ENCODE measurements around the gene MAB21L3. TPM values are rescaled to one million over a fixed set of nuclear protein-coding genes. Genes with fewer than 3 reads are reported as not detected.

The MAB21L3 gene
- total RNA-seq, 1 donor from 2014 or later, result 0.20 TPM

DNA sequence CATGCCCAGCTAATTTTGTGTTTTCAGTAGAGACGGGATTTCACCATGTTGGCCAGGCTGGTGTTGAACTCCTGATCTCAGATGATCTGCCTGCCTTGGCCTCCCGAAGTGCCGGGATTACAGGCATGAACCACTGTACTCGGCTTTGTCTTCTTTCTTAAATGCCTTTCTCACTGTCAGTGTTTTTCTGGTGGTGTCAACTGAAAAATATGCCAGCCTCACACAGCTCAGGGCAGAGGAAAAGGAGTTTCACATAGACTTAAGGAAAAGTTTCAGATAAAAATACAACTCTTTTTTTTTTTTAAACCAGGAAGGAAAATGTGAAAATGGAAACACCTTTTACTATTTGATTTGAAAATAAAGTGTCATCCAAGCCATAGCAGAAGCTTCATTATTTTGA lies 4.6 kb upstream of the MAB21L3 start:
- peaks cover 16% of the 10 kb centered on the region for H3K4me1 Mint-ChIP-seq (ENCODE audit: low read depth)
- H3K27ac Mint-ChIP-seq (ENCODE audit: unreplicated experiment), result peak overlapping the region; percentile 45
- no peaks in the 10 kb centered on the region for H3K9me3 Mint-ChIP-seq (ENCODE audit: low read depth)
- no peak for TF ChIP-seq CTCF (IDR thresholded peaks at IDR 0.05)
- DNase-seq (ENCODE audit: low spot score), result no peak
- H3K36me3 Mint-ChIP-seq (ENCODE audit: low read depth), result peaks cover 3% of the 10 kb centered on the region
- no peak overlapping the region for H3K4me3 Mint-ChIP-seq (ENCODE audit: unreplicated experiment)
- H3K27me3 Mint-ChIP-seq (ENCODE audit: low read depth), result no peaks in the 10 kb centered on the region

GRCh38 chr1:116107371-116107770 lies 3.8 kb upstream of the MAB21L3 start:
- no peak for TF ChIP-seq CTCF (IDR thresholded peaks at IDR 0.05)
- no peak for DNase-seq (ENCODE audit: low spot score)
- no peak overlapping the region for H3K27ac Mint-ChIP-seq (ENCODE audit: unreplicated experiment)
- H3K4me3 Mint-ChIP-seq (ENCODE audit: unreplicated experiment), result no peak overlapping the region
- H3K27me3 Mint-ChIP-seq (ENCODE audit: low read depth), result no peaks in the 10 kb centered on the region
- no peaks in the 10 kb centered on the region for H3K9me3 Mint-ChIP-seq (ENCODE audit: low read depth)
- peaks cover 3% of the 10 kb centered on the region for H3K36me3 Mint-ChIP-seq (ENCODE audit: low read depth)
- peaks cover 16% of the 10 kb centered on the region for H3K4me1 Mint-ChIP-seq (ENCODE audit: low read depth)

- peaks cover 22% of the 10 kb centered on the region for H3K4me1 Mint-ChIP-seq (ENCODE audit: low read depth)
- no peaks in the 10 kb centered on the region for H3K9me3 Mint-ChIP-seq (ENCODE audit: low read depth)
- TF ChIP-seq CTCF (IDR thresholded peaks at IDR 0.05), result no peak
- DNase-seq (ENCODE audit: low spot score), result no peak
- H3K36me3 Mint-ChIP-seq (ENCODE audit: low read depth), result no peaks in the 10 kb centered on the region
- H3K27ac Mint-ChIP-seq (ENCODE audit: unreplicated experiment), result no peak overlapping the region
- H3K27me3 Mint-ChIP-seq (ENCODE audit: low read depth), result no peaks in the 10 kb centered on the region
- H3K4me3 Mint-ChIP-seq (ENCODE audit: unreplicated experiment), result no peak overlapping the region
Measured at GRCh38 chr1:116111524-116112021, 374 bp downstream of the MAB21L3 start.

GRCh38 chr1:116112388-116113140 lies 1.4 kb downstream of the MAB21L3 start:
- Mint-ChIP-seq H3K36me3 (ENCODE audit: low read depth) (no peaks in the 10 kb centered on the region), H3K27ac (ENCODE audit: unreplicated experiment) (no peak overlapping the region), H3K9me3 (ENCODE audit: low read depth) (no peaks in the 10 kb centered on the region), H3K4me1 (ENCODE audit: low read depth) (peaks cover 18% of the 10 kb centered on the region), H3K4me3 (ENCODE audit: unreplicated experiment) (no peak overlapping the region), H3K27me3 (ENCODE audit: low read depth) (no peaks in the 10 kb centered on the region)
- DNase-seq (ENCODE audit: low spot score), result no peak
- TF ChIP-seq CTCF (IDR thresholded peaks at IDR 0.05), result no peak

DNA sequence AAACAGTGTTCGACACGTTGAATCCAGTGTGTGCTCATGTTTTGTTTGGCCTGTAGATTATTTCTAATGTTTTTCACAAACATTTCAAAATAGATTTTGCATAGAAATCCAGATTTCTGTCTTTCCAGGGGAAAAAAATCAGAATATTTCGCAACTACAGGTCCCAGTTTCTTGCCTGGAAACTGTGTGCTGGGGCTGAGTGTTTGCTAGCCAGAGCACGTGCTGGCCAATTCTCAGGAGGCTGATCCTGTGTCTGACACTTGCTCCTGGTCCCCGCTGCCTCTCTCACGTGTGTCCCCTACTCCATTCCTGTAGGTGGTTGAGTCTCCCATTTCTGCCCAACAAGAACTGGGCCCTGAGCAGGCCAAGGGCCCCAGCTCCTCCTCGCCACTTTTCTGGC lies 2.4 kb downstream of the MAB21L3 start:
- DNase-seq (ENCODE audit: low spot score), result no peak
- H3K27ac Mint-ChIP-seq (ENCODE audit: unreplicated experiment), result no peak overlapping the region
- no peaks in the 10 kb centered on the region for H3K27me3 Mint-ChIP-seq (ENCODE audit: low read depth)
- peaks cover 3% of the 10 kb centered on the region for H3K36me3 Mint-ChIP-seq (ENCODE audit: low read depth)
- TF ChIP-seq CTCF (IDR thresholded peaks at IDR 0.05), result no peak
- H3K9me3 Mint-ChIP-seq (ENCODE audit: low read depth), result no peaks in the 10 kb centered on the region
- no peak overlapping the region for H3K4me3 Mint-ChIP-seq (ENCODE audit: unreplicated experiment)
- H3K4me1 Mint-ChIP-seq (ENCODE audit: low read depth), result peaks cover 18% of the 10 kb centered on the region
